ENCODE data around the gene EFHC2.

- no peak for TF ChIP-seq EZH2 (IDR thresholded peaks at IDR 0.05; ENCODE audit: insufficient read depth, low read length)
- TF ChIP-seq CTCF (IDR thresholded peaks at IDR 0.05; ENCODE audit: insufficient read depth, low read depth, low read length) = no peak
Measured at GRCh38 chrX:44175455-44175854, 168.0 kb downstream of the EFHC2 start.

All from astrocyte (in vitro differentiated cells and primary cell).